Activated gamma-delta T cell treated with anti-CD3 and anti-CD28 coated beads, Interleukin-2, amount 50 U/mL, for 16 hours (primary cell): ENCODE results near the gene CALM1.

Experiments
- DNase-seq: peaks from one replicate; pipeline ENCODE4 v3.0.0-alpha.2; 2020; ENCODE audit warnings: low read depth

The CALM1 gene

DNA sequence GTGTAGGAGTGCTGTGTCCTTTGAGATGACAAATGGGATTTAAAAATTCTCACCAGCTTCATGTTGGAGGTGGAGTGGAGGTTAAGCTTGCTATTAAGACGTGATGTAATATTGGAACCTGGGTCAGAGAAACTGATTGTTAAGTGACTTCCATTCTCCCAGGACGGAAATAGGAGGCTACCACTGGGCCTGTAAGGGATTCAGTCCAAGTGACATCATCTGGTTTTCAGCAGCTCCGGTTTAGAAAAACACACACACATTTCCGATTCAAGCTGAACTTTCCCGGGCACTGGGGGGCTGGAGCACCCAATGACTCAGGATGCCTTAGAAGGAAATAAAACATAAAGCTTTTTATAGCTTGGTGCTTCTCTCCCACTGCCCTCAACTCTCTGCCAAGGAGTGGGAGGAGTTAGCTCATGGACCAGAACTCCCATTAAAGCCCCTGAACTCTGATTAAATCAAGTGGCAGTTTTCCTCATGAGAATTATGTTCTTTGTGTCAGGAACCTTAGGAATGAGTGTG, 12.4 kb downstream of the CALM1 start:
- no peak for DNase-seq

GRCh38 chr14:90412058-90412457, 15.2 kb downstream of the CALM1 start:
- DNase-seq: no peak

DNA sequence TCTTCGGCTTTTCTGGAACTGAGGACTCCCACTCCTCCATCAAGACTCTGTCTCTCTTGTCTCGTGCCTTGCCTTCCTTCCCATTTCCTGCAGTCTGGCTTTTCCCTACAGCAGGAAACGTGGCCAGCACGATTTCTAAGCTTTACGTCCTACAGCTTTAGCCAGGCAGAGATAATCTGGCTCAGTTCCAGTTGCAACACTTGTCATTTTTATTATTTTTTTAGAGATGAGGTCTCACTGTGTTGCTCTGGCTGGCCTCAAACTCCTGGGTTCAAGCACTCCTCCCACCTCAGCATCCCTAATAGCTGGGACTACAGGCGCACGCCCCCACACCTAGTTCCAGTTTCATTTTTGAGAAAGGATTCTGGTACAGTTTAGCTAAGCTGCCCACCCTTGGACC, 19.9 kb downstream of the CALM1 start:
- DNase-seq: no peak

- no peak for DNase-seq
Measured at GRCh38 chr14:90418053-90418452, 21.2 kb downstream of the CALM1 start.

GRCh38 chr14:90419200-90419599, 22.4 kb downstream of the CALM1 start:
- no peak for DNase-seq

GRCh38 chr14:90421001-90421631, 24.3 kb downstream of the CALM1 start:
- DNase-seq: no peak

DNA sequence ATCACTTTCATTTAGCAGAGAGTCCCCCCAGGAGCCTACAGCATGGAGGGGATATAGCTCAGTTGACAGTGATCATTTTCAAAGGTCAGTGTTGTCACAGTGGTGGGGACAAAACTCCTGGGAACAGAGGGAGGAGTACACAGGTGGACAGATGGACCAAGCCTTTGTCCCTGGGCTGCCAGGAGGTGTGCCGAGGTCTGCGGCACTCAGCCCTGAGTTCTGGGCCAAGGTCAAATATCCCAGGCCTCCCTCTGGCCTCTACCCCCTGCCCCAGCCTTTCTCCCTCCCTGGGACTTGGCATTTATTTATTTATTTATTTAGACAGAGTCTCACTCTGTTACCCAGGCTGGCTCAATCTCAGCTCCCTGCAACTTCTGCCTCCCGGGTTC, 24.8 kb downstream of the CALM1 start:
- DNase-seq: no peak

DNA sequence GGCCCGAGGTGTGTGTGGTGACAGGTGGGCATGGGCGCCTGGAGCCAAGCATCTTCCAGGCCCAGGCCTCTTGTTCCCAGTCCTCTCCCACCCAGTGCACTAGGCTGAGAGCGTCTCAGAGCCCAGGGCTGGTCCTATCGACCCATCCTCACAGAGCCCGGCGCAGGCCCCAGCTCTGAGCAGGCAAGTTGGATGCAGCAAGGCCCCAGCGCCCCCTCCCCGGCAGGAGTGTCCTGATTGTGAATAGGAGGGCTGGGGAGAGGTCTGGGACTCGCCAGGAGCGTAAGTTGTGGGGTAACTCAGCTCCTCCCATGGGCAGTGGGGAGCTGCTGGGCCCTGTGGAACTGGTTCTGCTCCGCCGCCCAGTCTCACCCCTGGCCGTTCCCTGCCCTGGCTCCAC, 26.3 kb downstream of the CALM1 start:
- no peak for DNase-seq

DNA sequence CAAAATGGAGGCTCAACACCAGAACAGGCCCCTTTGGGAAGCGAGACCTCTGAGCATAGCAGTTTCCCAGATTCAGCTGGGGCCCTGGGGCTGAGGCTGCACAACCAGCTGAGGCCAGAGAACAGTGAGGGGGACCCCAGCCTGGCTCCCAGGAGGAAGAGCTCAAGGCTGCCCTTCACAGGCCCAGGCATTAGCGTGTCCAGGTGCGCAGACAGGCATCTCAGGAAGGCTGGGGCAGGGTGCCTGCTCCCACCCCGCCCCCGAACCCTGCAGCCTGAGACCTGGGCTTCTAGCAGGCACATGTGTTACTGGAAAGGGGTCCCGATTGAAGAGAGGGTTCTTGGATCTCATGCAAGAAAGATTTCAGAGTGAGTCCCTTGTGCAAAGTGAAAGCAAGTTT, 27.2 kb downstream of the CALM1 start:
- no peak for DNase-seq

DNA sequence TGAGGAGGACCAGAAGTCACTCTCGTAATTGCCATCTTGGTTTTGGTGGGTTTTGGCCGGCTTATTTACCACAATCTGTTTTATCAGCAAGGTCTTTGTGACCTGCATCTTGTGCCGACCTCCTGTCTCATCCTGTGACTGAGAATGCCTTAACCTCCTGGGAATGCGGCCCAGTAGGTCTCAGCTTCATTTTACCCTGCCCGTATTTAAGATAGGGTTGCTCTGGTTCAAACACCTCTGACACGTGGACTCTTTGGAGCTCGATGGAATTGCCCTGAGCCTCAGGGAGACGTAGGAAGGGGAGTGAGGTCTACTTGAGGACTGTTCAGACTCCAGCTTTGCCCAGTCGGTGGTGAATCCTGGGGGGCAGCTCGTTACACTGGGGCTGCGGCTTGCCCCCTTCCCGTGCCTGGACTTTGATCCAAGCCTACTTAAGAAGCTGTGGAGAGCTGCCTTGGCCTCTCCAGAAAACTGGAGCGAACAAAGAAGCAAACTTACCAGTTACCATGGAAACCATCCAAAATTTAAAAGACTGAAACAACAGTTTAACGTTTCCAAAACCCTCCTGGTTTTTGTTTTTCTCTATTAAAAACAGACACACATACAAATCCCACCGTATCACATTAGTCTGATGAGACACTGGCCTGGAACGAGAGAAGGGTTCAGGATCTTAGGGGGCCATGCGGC, 28.0 kb downstream of the CALM1 start:
- no peak for DNase-seq

DNA sequence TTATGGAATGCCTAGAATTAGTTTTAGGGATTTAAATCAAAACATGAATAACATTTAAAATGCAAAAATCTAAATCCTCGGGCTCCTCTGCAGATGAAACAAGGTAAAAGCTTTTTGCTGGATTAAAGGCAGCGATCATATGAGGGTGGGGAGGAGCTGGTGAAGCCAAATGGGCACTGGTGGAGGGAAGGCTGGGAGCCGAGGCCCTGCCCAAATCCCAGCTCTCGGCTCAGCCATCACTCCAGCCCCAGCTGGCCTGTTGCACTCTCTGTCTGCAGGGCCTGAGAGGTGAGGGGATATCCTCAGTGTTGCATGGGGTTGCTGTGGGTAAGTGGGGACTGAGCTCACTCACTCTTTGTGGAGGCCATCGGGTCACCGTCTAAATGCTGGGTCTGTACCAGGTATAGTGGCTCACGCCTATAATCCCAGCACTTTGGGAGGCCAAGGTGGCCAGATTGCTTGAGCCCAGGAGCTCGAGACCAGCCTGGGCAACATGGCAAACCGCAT, 28.6 kb downstream of the CALM1 start:
- no peak for DNase-seq

DNA sequence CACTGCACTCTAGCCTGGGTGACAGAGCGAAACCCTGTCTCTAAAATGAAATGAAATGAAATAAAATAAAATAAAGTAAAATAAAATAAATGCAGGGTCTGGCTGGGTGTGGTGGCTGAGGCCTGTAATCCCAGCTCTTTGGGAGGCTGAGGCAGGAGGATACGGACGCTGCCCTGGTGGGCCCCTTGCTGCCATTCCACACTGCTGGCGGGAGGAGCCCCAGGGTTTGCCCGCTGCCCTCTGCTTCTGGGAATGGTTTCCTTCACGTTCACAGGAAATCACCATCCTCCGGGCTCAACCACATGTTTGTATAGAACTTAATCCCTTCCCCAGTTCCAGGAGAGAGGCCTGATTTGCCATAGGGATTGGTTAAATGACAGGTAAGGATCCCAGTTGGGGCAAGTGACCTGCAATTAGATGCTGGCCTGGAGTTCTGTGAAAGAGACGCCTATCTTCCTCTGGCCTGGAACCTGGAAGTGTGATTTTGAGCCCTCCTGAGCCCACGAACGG, 29.3 kb downstream of the CALM1 start:
- DNase-seq: no peak

DNA sequence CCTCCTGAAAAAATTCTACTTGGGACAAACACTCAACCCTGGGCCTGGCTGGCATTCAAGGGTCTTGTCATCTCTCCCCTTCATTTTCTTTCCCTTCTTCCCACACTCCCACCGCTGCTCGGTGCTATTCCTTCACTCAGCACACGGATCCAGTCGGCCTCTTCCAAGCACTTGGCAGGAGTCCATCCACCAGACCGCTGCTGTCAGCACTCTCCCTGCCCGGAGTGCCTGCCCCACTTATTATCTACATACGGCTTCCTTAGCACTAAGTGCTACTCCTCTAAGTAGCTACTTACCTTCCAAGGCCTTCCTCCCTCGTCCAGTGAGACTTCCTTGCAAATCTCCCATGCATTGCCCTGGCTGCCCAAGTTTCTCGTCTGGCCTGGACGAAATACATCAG, 29.8 kb downstream of the CALM1 start:
- DNase-seq: no peak

- DNase-seq: no peak
Measured at GRCh38 chr14:90427848-90428426, 31.1 kb downstream of the CALM1 start.

DNA sequence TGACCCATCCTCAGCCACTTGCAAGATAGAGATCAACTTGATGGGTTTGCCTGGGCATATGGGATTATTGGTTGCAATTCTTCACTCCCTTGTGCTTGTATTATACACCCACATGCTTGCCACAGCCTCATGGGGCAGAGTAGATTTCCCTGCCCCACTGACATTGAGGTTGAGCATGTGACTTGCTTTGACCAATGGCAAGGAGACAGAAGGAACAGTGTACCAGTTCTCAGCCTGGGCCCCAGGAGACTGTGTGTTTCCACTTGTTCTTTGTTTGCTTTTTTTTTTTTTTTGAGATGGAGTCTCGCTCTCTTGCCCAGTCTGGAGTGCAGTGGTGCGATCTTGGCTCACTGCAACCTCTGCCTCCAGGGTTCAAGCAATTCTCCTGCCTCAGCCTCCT, 31.8 kb downstream of the CALM1 start:
- DNase-seq: no peak

DNA sequence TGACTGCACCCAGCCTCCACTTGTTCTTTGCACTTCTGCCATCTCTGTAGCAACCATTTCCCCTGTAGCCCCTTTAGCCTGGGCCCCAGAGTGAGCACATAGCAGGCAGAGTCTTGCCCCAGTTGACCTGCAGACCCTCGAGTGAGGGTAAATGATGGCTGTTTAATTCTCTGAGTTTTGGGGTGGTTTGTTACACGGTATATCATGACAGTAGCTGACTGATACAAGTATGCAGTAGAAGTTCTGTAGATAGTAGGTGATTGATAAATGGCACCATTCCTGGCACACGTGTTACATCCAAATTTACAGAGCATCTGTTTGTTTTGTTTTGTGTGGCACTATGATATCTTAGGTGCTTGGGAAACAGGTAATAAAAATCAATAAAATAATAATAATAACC, 32.4 kb downstream of the CALM1 start:
- DNase-seq: no peak

DNA sequence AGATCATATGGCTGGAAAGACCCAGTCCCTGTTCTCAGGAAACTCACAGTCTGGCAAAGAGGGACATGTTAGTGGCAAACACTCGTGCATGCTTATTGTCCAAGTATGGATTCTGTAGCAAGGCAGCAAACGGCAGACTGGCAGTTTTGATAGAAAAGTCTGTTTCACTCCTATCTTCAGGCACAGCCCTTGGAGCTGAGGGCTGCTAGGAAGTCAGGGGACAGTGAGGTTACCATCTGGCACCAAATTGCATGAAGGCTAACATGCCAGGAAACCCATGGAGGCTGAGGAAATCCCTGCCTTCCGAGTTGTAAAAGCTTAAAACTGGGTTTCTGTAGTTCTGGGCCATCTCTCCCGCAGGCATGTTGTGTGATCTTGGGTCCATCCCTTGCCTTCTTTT, 32.9 kb downstream of the CALM1 start:
- DNase-seq: no peak

- no peak for DNase-seq
Measured at GRCh38 chr14:90434370-90435020, 37.7 kb downstream of the CALM1 start.

GRCh38 chr14:90438841-90439240, 42.0 kb downstream of the CALM1 start:
- no peak for DNase-seq

DNA sequence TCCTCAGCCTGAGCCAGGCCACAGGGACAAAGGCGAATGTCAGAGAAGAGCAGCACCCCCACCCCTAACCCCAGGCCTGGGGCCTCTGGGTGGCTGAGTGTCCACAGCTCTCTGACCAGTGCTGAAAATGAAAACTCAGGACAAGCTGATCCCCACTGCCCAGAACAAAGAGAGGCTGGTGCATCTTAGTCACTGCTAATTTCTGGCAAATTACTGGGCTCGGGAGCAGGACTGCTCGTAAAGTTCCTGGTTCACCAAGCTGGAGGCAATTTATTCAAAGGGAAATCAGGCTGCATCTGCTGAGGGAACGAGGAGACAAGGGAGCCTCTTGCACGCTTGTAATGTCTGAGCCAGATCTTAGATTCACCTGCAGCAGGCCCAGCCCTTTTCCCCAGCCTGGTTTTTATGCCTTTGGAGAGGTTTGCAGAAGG, 43.2 kb downstream of the CALM1 start:
- no peak for DNase-seq

- DNase-seq: no peak
Measured at GRCh38 chr14:90440592-90440991, 43.8 kb downstream of the CALM1 start.

DNA sequence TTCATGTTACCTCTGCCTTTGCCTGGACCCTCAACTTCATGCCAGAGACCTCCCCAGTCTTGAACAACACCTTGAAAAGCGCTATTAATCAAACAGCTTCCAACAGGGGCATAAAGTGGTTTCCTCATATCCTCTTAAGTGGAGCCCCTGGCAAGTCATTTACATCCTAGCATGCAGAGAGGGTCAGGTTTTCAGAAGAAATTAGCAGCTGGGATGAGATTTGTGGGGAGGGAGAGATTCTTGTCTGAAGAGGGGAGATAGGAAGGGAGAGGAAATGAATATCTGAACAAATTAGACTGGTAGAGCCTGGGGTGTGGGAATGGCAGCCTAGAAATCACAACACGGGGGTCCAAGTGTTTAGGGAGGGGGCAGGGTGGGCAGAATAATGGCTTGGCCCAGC, 45.6 kb downstream of the CALM1 start:
- no peak for DNase-seq
